ENCODE results near the gene MEN1. TPM values are rescaled to one million over a fixed set of nuclear protein-coding genes. Genes with fewer than 3 reads are reported as not detected.
A peak's percentile ranks its signal among the peaks of the same experiment; 100 is the strongest.

Gene MEN1
- total and polyA plus RNA-seq, 9 of the 15 experiments (the other 6 are each of a cell fraction or from before 2014, with no cell fraction given): 3.4 to 57.2 (median 19.3) TPM

DNA sequence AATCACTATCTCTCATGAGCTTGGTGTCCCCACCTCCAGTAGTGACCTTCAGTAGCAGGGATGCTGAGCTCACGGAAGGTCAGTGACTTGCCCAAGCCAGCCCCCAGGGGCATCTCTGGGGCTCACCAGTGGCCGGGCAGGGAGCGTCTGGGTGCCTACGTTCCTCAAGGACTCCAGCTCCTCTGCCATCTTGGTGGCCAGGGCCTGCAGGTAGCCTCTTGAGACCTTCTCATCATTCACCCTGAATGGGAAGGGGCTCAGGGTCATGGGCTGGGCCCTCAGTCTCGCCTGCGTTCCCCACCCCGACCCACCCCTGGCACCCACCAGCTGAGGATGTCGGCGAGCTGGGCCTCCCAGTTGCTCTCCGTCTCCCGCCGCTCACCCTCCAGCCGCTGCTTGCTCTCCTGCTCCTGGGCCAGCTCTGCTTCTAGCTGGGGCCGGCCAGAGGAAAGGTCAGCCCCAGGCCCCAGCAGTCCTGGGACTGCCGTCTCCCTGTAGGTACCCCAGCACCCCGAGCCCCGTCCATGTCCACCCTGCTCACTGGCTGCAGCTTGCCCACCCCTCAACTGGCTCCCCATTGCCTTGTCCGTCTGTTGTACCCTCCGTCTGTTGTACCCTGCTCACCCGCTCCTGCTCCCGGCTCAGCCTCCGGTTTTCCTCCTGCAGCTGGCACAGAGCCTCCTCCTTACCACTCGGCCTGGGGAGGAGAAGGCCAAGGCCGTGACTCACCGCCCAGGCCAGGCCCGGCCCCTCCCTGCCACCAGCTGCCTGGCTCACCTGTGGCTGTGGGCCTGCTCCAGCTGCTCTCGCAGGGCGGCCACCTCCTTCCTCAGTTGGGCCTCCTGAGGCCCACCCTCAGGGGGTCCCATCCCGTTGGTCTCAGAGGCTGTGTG, 24.6 kb upstream of the MEN1 start:
- peak overlapping the region in 1 of 2 experiments; percentile 52; a peak in 2 of 4 replicates for H3K9ac ChIP-seq (ENCODE audit: insufficient read depth in 1 of 2, low read depth in 2 of 2, low read length in 2 of 2)
- H3K4me2 ChIP-seq (ENCODE audit: insufficient read depth, low read length): no peak overlapping the region
- peaks cover 0 to 37% of the 10 kb centered on the region in 2 experiments; a peak in 1 of 5 replicates for H3K4me1 ChIP-seq (replicated peaks in 1 of 2; ENCODE audit: control insufficient read depth in 2 of 2, insufficient read depth in 2 of 2, low read length in 2 of 2)
- H3K9me1 ChIP-seq (ENCODE audit: control insufficient read depth, insufficient read depth, low read length): no peaks in the 10 kb centered on the region
- ChIA-PET POLR2A (interaction anchor here (1.0 to 1.3 kb wide), 4 partner anchors 9 to 155 kb away, joined by 3 to 4 read pairs (median 4); partner anchors contain the start of gene CDC42BPG), CTCF (ENCODE audit: low intra/inter-chr PET ratio) (no interaction called here)
- DNase-seq (ENCODE audit: extremely low read depth in 1 of 4, low spot score in 3 of 4) (no peak), FAIRE-seq (no peak), ATAC-seq (no peak)
- no peaks in the 10 kb centered on the region for H3K27me3 ChIP-seq (ENCODE audit: control insufficient read depth in 2 of 2, insufficient read depth in 2 of 2, low read length in 2 of 2)
- H3K9me3 ChIP-seq (replicated peaks; ENCODE audit: control insufficient read depth, insufficient read depth, low read depth, low read length): no peaks in the 10 kb centered on the region
- in situ Hi-C loops (cut with MboI) (no loop called here), intact Hi-C loops (cut with micrococcal nuclease) (no loop called here)
- no peak overlapping the region for H3K4me3 ChIP-seq
- no TSS peak for BruUV-seq (replicated peaks)
- H3K79me2 ChIP-seq (ENCODE audit: control insufficient read depth, insufficient read depth, low read length): no peaks in the 10 kb centered on the region
- WGBS (ENCODE audit: insufficient coverage, low coverage, missing lambda C conversion rate): 82% methylated on average over 14 of the region's 29 CpGs
- H3K27ac ChIP-seq (ENCODE audit: extremely low read depth, low read depth, low read length): no peak overlapping the region
- H3K36me3 ChIP-seq (ENCODE audit: control insufficient read depth, insufficient read depth, low read length): peaks cover 67% of the 10 kb centered on the region; the same call in 2 of the 3 replicates
- H2AFZ ChIP-seq (ENCODE audit: low read depth, low read length): no peak overlapping the region
- no peaks in the 10 kb centered on the region for H4K20me1 ChIP-seq (replicated peaks; ENCODE audit: control insufficient read depth, insufficient read depth, low read length)
- no peak for TF ChIP-seq ZNF324 (CRISPR knock-in tag; IDR thresholded peaks at IDR 0.05)
- TF ChIP-seq RREB1 (CRISPR knock-in tag; IDR thresholded peaks at IDR 0.05): no peak
- TF ChIP-seq, protein P1, sequence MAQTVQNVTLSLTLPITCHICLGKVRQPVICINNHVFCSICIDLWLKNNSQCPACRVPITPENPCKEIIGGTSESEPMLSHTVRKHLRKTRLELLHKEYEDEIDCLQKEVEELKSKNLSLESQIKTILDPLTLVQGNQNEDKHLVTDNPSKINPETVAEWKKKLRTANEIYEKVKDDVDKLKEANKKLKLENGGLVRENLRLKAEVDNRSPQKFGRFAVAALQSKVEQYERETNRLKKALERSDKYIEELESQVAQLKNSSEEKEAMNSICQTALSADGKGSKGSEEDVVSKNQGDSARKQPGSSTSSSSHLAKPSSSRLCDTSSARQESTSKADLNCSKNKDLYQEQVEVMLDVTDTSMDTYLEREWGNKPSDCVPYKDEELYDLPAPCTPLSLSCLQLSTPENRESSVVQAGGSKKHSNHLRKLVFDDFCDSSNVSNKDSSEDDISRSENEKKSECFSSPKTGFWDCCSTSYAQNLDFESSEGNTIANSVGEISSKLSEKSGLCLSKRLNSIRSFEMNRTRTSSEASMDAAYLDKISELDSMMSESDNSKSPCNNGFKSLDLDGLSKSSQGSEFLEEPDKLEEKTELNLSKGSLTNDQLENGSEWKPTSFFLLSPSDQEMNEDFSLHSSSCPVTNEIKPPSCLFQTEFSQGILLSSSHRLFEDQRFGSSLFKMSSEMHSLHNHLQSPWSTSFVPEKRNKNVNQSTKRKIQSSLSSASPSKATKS (CRISPR knock-in tag; IDR thresholded peaks at IDR 0.05): no peak
- TF ChIP-seq MYC (IDR thresholded peaks at IDR 0.05; ENCODE audit: low read depth, low read length): no peak
- TF ChIP-seq MYC (CRISPR knock-in tag; IDR thresholded peaks at IDR 0.05; ENCODE audit: borderline replicate concordance, low read depth): no peak
- TF ChIP-seq KLF16 (IDR thresholded peaks at IDR 0.05): no peak
- TF ChIP-seq ZNF583 (CRISPR knock-in tag; IDR thresholded peaks at IDR 0.05): no peak
- TF ChIP-seq ATF4 (CRISPR knock-in tag; IDR thresholded peaks at IDR 0.05): no peak
- TF ChIP-seq SIN3A (IDR thresholded peaks at IDR 0.05; ENCODE audit: borderline replicate concordance in 2 of 2, control insufficient read depth in 1 of 2, low read depth in 2 of 2, low read length in 2 of 2): no peak
- no peak for TF ChIP-seq THRA (IDR thresholded peaks at IDR 0.05)
